SH-SY5Y (cell line): ENCODE measurements around the gene MCM10.

Source experiments
- GATA2 ChIP-seq: IDR thresholded peaks from 2 replicates; pipeline ENCODE4 v1.6.1; 2011; ENCODE audit warnings: mild to moderate bottlenecking, low read depth, low read length
- GATA3 ChIP-seq: IDR thresholded peaks from 2 replicates; pipeline ENCODE4 v1.6.1; 2011; ENCODE audit warnings: low read depth, mild to moderate bottlenecking, low read length, moderate library complexity

GRCh38 chr10:13139676-13140075 lies 21.7 kb upstream of the MCM10 start:
- TF ChIP-seq GATA2, result no peak
- no peak for TF ChIP-seq GATA3
